HEK293 (cell line): Measurements from ENCODE around the gene GTF3C4.

Experiments
- CTCF ChIA-PET: fragments of 350-600 bp; formaldehyde crosslinking; extraction: SDS; loops from one replicate; lab custom pipeline; 2021; ENCODE audit warnings: antibody characterized with exemption; lab: Yijun Ruan, JAX
- POLR2A ChIA-PET: fragments of 300-600 bp; formaldehyde crosslinking; extraction: SDS; loops from one replicate; lab custom pipeline; 2020; ENCODE audit warnings: antibody characterized with exemption, inconsistent platforms; lab: Yijun Ruan, JAX
- H3K27ac ChIP-seq: fragments of 200-500 bp; sonication (Bioruptor generic); 2 replicates; pipeline ENCODE4 v1.5.1; 2014; ENCODE audit warnings: low read depth, low read length, control low read depth, inconsistent platforms; ENCODE audit errors: extremely low read depth
- H3K36me3 ChIP-seq, 2 experiments: fragments of 200-500 bp in 1 of 2; sonication (Bioruptor generic) in 1 of 2; 1 replicate in 1 of 2; 2 replicates in 1 of 2; pipeline ENCODE4 v1.5.1; 2014 to 2017; ENCODE audit warnings: inconsistent platforms in 2 of 2, low read length in 2 of 2; ENCODE audit not compliant: control insufficient read depth in 2 of 2, insufficient read depth in 1 of 2
- H3K4me1 ChIP-seq: fragments of 200-500 bp; sonication (Bioruptor generic); 2 replicates; pipeline ENCODE4 v1.5.1; 2014; ENCODE audit warnings: mild to moderate bottlenecking, low read length, inconsistent platforms; ENCODE audit not compliant: control insufficient read depth, insufficient read depth
- H3K4me3 ChIP-seq: 2 replicates; pipeline ENCODE4 v1.5.1; 2011; ENCODE audit warnings: low read depth, mild to moderate bottlenecking, control low read depth, low read length, moderate library complexity
- H3K9me3 ChIP-seq: fragments of 200-500 bp; sonication (Bioruptor generic); 2 replicates; pipeline ENCODE4 v1.5.1; 2014; ENCODE audit warnings: low read depth, low read length, inconsistent platforms; ENCODE audit not compliant: control insufficient read depth, insufficient read depth
- AEBP2 ChIP-seq: fragments of 450-650 bp; formaldehyde crosslinking; IDR thresholded peaks from 2 replicates; pipeline ENCODE4 v1.5.1; 2016; ENCODE audit warnings: missing biosample characterization, missing genetic modification characterization, borderline replicate concordance
- HOXA7 ChIP-seq: sonication (generic); formaldehyde crosslinking; IDR thresholded peaks from 2 replicates; pipeline ENCODE4 v1.8.1; 2022; ENCODE audit warnings: missing genetic modification reagents, borderline replicate concordance
- INSM2 ChIP-seq: fragments of 450-650 bp; formaldehyde crosslinking; IDR thresholded peaks from 2 replicates; pipeline ENCODE4 v1.5.1; 2016; ENCODE audit warnings: missing biosample characterization, missing genetic modification characterization
- KLF16 ChIP-seq: fragments of 450-650 bp; formaldehyde crosslinking; IDR thresholded peaks from 2 replicates; pipeline ENCODE4 v1.5.1; 2017; ENCODE audit warnings: missing biosample characterization, missing genetic modification characterization
- KLF7 ChIP-seq: fragments of 450-650 bp; formaldehyde crosslinking; IDR thresholded peaks from 2 replicates; pipeline ENCODE4 v1.5.1; 2016; ENCODE audit warnings: missing biosample characterization, missing genetic modification characterization, borderline replicate concordance
- KLF8 ChIP-seq: fragments of 450-650 bp; formaldehyde crosslinking; IDR thresholded peaks from 2 replicates; pipeline ENCODE4 v1.5.1; 2016; ENCODE audit warnings: missing biosample characterization, missing genetic modification characterization
- ZBTB10 ChIP-seq: fragments of 450-650 bp; formaldehyde crosslinking; IDR thresholded peaks from 2 replicates; pipeline ENCODE4 v1.5.1; 2016; ENCODE audit warnings: missing biosample characterization, missing genetic modification characterization
- ZBTB7A ChIP-seq: fragments of 450-650 bp; formaldehyde crosslinking; IDR thresholded peaks from 2 replicates; pipeline ENCODE4 v1.5.1; 2016; ENCODE audit warnings: low read depth, missing biosample characterization, missing genetic modification characterization
- ZBTB8A ChIP-seq: fragments of 450-650 bp; formaldehyde crosslinking; IDR thresholded peaks from 2 replicates; pipeline ENCODE4 v1.5.1; 2016; ENCODE audit warnings: missing biosample characterization, missing genetic modification characterization
- ZNF10 ChIP-seq: fragments of 450-650 bp; formaldehyde crosslinking; IDR thresholded peaks from 2 replicates; pipeline ENCODE4 v1.5.1; 2017; ENCODE audit warnings: missing biosample characterization, missing genetic modification characterization
- ZNF157 ChIP-seq: fragments of 450-650 bp; formaldehyde crosslinking; IDR thresholded peaks from 2 replicates; pipeline ENCODE4 v1.5.1; 2016; ENCODE audit warnings: missing biosample characterization, missing genetic modification characterization
- ZNF221 ChIP-seq: fragments of 450-650 bp; formaldehyde crosslinking; IDR thresholded peaks from 2 replicates; pipeline ENCODE4 v1.5.1; 2017; ENCODE audit warnings: missing biosample characterization, missing genetic modification characterization, borderline replicate concordance
- ZNF335 ChIP-seq: fragments of 450-650 bp; formaldehyde crosslinking; conservative IDR thresholded peaks from 2 replicates; pipeline ENCODE4 v1.5.1; 2016; ENCODE audit warnings: missing biosample characterization, missing genetic modification characterization
- ZNF510 ChIP-seq: fragments of 450-650 bp; formaldehyde crosslinking; IDR thresholded peaks from 2 replicates; pipeline ENCODE4 v1.5.1; 2018; ENCODE audit warnings: mild to moderate bottlenecking, missing genetic modification characterization, missing biosample characterization; ENCODE audit not compliant: insufficient replicate concordance
- ZNF514 ChIP-seq: fragments of 450-650 bp; formaldehyde crosslinking; IDR thresholded peaks from 2 replicates; pipeline ENCODE4 v1.5.1; 2016; ENCODE audit warnings: missing biosample characterization, missing genetic modification characterization
- ZNF580 ChIP-seq: fragments of 450-650 bp; formaldehyde crosslinking; IDR thresholded peaks from 2 replicates; pipeline ENCODE4 v1.5.1; 2016; ENCODE audit warnings: missing biosample characterization, missing genetic modification characterization
- ZNF624 ChIP-seq: fragments of 450-650 bp; formaldehyde crosslinking; IDR thresholded peaks from 2 replicates; pipeline ENCODE4 v1.5.1; 2017; ENCODE audit warnings: missing biosample characterization, missing genetic modification characterization
- ZNF626 ChIP-seq: fragments of 450-650 bp; sonication (Bioruptor Pico); formaldehyde crosslinking; IDR thresholded peaks from 2 replicates; pipeline ENCODE4 v1.5.1; 2018; ENCODE audit warnings: missing biosample characterization, missing genetic modification characterization, inconsistent platforms
- ZNF776 ChIP-seq: fragments of 450-650 bp; formaldehyde crosslinking; IDR thresholded peaks from 2 replicates; pipeline ENCODE4 v1.5.0; 2017; ENCODE audit warnings: missing biosample characterization, missing genetic modification characterization, borderline replicate concordance
- ZNF785 ChIP-seq: fragments of 450-650 bp; formaldehyde crosslinking; IDR thresholded peaks from 2 replicates; pipeline ENCODE4 v1.5.1; 2016; ENCODE audit warnings: missing biosample characterization, missing genetic modification characterization

The GTF3C4 gene

GRCh38 chr9:132630116-132630515 lies 40.1 kb upstream of the GTF3C4 start:
- peaks cover 0 to 61% of the 10 kb centered on the region in 2 experiments; a peak in 1 of 3 replicates for H3K36me3 ChIP-seq
- H3K9me3 ChIP-seq, result no peaks in the 10 kb centered on the region
- TF ChIP-seq ZBTB8A (no peak), ZNF10 (tag by site-specific recombination) (no peak), INSM2 (tag by site-specific recombination) (no peak), ZNF221 (tag by site-specific recombination) (no peak), KLF7 (tag by site-specific recombination) (no peak), ZNF624 (tag by site-specific recombination) (no peak), AEBP2 (tag by site-specific recombination) (no peak), HOXA7 (CRISPR knock-in tag) (no peak), ZNF157 (tag by site-specific recombination) (no peak)
- no peaks in the 10 kb centered on the region for H3K4me1 ChIP-seq
- no peak overlapping the region for H3K27ac ChIP-seq
- ChIA-PET CTCF (no interaction called here), POLR2A (no interaction called here)
- no peak overlapping the region for H3K4me3 ChIP-seq

- Histone ChIP-seq H3K4me1 (no peaks in the 10 kb centered on the region), H3K27ac (no peak overlapping the region), H3K4me3 (no peak overlapping the region), H3K36me3 (peaks cover 0 to 55% of the 10 kb centered on the region in 2 experiments; a peak in 1 of 3 replicates), H3K9me3 (no peaks in the 10 kb centered on the region)
- ChIA-PET CTCF (no interaction called here), POLR2A (no interaction called here)
- TF ChIP-seq KLF8 (tag by site-specific recombination) (no peak), ZNF626 (tag by site-specific recombination) (no peak), KLF16 (tag by site-specific recombination) (no peak), ZNF514 (tag by site-specific recombination) (no peak), ZBTB7A (tag by site-specific recombination) (no peak), ZNF580 (tag by site-specific recombination) (no peak), ZBTB10 (tag by site-specific recombination) (no peak), ZNF335 (tag by site-specific recombination) (no peak), ZNF510 (tag by site-specific recombination) (no peak), ZNF785 (tag by site-specific recombination) (no peak), ZNF776 (tag by site-specific recombination) (no peak), ZNF624 (tag by site-specific recombination) (no peak)
Measured at GRCh38 chr9:132630811-132631210, 39.5 kb upstream of the GTF3C4 start.
